Suppressor macrophage treated with lipopolysaccharide for 4 hours (primary cell): Measurements from ENCODE around the gene ITGB4.

Experiments
- DNase-seq: peaks from one replicate; pipeline ENCODE4 v3.0.0-alpha.2; 2020

Gene ITGB4

GRCh38 chr17:75720656-75721462, at the start of gene ITGB4:
TSS of gene ITGB4 (plus strand) at chr17:75721459. CDS start at chr17:75724704, 3,245 bp downstream.
- no peak for DNase-seq

- no peak for DNase-seq
Observed at GRCh38 chr17:75672011-75672410, 49.2 kb upstream of the ITGB4 start.

DNA sequence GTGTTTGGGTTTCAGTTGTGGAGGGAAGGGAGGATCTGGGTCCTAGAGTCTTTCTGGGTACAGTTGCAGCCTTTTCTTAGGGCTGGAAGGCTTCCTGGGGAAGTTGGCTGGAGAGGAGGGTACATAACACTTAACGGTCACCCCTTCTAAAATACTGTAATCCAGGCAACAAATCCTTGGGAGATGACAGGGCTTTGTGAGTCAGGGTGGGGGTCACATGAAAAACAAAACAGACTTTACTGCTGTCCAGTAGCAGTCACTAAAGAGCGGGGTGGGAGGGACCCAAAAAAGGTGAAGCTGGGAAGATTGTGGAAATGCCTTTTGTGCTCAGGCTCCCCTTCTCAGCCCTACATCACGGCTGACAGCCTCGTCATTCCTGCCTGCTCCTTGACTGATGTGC, 47.8 kb upstream of the ITGB4 start:
- DNase-seq: no peak

- no peak for DNase-seq
Observed at GRCh38 chr17:75676461-75676860, 44.8 kb upstream of the ITGB4 start.

DNA sequence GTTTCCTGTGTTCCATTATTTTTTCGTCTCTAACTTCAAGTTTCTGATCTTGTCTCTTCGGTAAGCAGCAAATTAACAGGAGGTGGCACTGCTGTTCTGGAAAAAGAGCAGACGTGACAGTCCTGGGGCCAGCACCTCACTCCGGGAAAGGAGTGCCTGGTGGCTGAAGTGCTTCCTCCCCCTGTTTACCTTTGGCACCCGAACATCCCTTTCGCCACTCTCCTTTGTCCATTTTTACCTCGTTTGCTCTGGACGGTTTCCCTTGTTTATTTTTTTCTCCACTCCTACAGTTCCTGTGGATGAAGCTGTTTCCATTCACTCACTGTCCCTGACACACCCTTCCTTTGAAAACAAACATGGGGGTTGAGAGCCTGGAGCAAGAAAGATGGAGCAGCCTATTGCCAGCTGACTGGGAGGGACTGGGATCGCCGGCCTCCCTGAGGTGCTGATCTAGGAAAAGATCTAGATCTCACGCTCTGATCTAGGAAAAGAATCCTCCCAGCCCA, 41.5 kb upstream of the ITGB4 start:
- no peak for DNase-seq

GRCh38 chr17:75680431-75680830, 40.8 kb upstream of the ITGB4 start:
- DNase-seq: no peak

DNA sequence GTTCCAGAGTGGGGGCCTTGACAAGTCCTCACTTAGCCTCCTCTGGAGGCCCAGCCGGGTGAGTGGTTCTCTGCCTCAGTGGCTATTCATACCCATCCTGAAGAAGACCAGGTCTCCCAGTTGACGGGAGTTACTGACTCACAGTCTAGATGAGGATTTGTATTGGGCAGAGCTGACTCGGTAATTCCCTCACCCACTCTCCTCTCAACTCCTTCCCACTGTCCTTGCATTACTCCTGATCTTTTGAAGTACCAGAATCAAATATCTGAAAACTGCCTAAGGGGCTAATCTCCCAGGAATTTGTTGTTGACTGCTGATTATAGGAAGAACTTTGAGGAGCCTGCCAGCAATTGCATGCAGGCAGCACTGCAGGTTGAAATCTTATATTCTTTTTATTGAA, 40.0 kb upstream of the ITGB4 start:
- no peak for DNase-seq

GRCh38 chr17:75683583-75683982, 37.7 kb upstream of the ITGB4 start:
- no peak for DNase-seq

DNA sequence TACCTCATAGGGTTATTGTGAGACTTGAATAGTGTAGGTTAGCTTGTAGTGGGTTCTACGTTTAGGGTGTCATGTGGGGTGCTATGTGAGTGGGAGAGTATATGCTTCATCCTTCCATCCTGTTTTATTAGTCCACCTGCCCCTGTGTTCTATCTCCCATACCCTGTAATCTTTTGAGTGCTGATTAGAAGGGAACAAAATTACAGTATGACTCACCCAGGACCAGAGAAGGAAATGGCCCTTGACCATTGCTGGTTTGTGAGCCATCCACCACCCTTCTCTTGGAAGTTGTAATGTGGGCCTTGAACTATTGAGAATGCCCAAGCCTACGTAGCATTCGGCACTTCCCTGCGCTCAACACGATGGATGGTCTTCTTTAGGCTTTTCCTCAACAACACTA, 37.0 kb upstream of the ITGB4 start:
- DNase-seq: no peak

DNA sequence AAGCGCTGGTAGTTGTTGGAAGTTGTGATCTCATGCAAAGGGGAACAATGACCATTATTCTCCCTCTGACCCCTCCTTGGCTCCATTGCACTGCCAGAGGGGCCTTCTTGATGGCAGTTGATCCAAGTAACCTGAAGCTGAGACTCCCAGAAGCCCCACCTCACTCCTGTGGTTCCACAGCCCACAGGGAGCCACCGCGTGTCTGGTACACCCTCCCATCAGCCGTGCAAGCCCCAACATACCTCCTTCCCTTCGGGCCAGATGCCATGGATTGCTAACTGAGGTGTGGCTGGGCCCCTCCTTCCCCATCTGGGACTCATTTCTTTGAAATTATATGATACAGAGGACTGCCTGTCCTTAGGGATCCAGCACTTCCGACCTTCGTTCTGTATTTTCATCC, 36.3 kb upstream of the ITGB4 start:
- DNase-seq: no peak

DNA sequence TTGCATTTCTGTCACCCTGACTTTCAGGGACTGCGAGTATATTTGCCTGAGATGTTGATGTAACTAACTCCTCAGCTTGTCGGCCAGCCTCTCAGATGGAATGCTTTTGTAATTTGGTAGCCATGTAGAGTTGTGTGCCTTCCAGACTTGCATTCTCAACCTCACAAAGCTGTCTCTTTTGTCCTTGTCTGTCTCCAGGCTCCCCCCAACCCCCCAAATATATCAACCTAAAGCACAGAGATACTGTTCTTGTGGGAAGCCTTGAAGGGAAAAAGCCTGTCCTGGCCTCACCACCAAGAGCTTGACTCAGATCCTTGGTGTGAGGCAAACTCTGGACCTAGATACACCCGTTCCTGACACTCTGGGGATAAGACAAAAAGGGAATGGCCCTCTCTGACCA, 35.8 kb upstream of the ITGB4 start:
- DNase-seq: no peak

DNA sequence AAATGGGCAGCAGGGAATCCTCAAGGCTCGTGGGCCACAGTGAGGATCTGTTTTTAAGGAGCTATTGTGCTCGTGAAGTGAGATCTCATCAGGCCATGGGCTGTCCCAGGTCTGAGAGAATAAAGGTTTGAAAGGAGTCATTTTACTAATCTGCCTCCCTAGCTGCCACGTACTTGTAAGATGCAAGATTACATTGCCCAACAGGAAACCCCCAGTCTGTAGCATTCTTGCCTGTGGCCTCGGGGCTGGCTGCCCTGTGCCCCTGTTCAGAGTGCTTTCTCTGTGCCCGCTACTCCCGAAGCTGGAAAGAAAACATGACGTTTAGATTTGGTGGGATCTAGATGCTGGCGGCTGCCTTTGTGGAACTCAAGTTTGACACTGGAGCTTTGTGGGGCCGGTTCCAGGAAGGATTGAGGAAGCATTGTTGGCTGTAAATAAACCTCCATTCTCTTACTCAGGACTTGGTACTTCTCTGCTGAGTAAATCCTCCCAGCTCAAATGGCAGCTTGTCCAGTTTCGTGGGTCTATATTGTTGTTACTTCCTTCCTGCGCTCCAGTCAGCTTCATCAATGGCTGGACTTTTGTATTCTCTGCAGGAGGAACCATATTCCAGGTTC, 32.9 kb upstream of the ITGB4 start:
- DNase-seq: peak; percentile 67

GRCh38 chr17:75689441-75689873, 31.8 kb upstream of the ITGB4 start:
- DNase-seq: no peak

DNA sequence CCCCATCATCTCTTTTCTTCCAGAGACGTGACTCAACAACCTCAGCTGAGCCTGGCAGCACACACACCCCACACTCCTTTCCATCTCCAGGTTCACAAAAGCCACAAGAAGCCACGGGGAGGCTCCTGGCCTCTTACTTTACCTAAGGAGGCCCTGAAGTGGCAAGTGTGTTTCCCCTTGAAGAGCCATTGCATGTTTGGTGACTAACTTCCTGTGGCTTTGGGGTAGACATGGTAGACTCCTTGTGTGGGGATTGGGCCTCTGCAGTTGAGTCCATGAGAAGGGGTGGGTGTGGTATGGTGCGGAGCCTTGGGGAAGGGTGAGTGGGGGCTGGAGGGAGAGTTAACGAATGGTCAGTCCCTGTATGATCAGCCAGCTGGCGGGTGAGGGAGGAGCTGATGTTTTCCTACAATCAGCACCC, 29.9 kb upstream of the ITGB4 start:
- DNase-seq: no peak

DNA sequence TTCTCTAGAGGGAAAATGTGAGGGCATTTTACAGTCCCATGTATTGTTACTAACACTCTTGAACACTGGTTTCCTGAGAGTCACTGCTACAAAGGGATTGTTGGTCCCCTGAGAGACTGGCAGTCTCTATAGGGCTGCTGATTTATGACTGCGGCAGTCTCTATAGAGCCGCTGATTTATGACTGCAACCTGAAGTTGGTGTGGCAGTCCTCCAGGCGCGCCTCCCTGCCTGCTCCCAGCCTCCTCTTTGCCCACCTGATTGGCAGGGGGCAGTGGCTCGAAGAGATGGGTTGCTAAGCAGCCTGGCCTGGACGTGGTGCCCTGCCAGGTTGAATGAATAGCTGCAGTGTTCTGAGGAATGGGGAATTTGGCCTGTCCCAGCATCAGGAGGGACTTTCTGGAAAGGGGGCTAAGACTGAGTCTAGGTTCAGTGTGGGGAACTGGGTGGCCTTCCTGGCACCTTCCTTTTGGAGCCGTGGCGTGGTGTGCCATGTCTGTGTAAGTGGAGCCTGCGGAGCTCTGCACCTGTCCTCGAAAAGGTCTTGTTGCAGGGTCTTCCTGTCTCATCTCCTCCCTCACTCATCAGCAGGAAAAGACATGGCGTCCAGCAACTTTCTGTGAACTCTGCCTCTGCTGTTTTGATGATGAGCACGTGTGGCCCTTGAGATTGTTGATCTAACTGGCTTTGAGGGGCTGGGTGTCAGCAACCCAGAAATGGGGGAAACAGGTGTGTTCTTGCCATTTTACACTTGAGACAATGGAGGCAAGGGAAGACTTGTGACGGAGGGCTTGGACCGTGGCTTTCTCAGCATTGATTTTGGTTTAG, 29.2 kb upstream of the ITGB4 start:
- no peak for DNase-seq

DNA sequence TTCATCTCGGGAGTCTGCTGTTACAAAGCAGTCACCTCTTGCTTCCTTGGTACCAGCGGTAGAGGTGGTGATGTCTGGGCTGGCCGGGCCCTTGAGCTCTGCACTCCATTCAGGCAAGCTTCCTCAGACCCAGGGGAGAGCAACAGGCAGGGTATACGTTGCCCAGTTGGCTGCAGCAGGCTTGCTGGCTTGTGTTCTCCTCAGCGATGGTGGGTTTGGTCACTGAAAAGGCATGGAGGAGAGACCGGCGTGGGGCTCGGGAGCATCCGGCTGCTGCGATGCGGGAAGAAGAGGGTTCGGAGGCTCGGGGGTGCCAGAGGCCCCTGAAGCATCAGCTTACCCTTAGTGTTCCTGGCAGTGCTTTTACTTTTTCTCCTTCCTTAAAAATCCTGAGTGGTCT, 28.3 kb upstream of the ITGB4 start:
- no peak for DNase-seq

GRCh38 chr17:75693500-75694481, 27.5 kb upstream of the ITGB4 start:
- DNase-seq: no peak

- DNase-seq: no peak
Observed at GRCh38 chr17:75694536-75694935, 26.7 kb upstream of the ITGB4 start.

DNA sequence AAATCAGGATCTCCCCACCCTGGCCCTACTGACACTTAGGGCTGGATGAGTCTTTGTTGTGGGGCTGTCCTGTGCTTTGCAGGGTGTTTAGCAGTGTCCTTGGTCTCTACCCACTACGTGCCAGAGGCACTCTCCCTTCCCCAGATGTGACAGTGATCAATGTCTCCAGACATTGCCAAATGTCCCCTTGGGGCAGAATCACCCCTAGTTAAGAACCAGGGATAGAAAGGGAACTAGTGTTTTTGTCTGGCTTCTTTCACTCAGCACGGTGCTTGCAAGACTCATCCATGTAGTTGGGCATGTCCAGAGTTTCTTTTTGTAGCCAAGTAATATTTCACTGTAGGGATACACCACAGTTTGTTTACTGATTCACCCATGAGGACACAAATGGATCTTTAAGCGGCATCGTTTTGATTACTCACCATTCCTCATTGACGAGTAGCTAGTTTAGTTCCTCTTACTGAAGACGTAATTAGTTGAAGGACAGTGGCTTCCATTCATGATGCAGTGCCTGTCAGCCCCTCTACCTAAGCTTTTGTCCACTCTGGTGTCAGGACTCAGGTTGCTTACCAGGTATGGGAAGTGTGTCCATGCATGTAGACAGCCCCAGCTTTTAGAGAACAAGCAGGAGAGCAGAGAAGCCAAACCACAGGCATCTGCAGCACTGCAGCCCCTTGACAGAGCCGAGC, 26.0 kb upstream of the ITGB4 start:
- peak; percentile 41 for DNase-seq

- no peak for DNase-seq
Observed at GRCh38 chr17:75695830-75696271, 25.4 kb upstream of the ITGB4 start.

DNA sequence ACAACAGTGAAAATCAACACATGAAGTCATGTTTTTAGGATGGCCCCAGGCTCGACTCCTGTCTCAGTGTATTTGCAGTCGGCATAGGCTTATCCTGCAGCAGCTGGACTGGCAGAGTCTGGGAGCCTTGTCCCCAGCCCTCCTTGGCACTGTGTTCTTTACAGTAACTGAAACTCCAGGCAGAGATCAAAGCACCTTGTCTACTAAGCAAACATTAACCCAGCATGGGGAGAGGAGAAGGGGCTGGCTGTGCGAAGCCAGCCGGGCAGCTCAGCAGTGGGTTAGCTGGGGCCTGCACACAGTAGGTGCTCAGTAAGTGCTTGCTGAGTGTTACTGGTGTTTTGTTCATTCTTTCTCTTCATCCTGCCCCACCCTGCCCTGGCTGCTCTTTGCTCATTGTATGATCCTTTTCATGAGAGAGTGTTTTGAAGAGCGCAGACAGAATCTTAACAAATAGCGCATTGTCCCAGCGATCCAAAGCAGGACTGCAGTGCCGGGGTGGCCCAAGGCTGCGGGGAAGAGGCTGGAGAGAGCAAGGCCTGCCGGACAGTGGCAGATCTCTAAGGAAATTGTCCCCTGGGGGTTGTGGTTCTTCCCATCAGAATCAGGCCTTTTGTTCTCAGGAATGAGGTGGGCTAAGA, 23.5 kb upstream of the ITGB4 start:
- DNase-seq: no peak
